CD4-positive, alpha-beta T cell (primary cell): ENCODE data around the gene IL31. TPM values are rescaled to one million over a fixed set of nuclear protein-coding genes. Genes with fewer than 3 reads are reported as not detected.

Source experiments
- ATAC-seq: fragments of 200-7000 bp; cut with Tn5 transposase; one replicate; pipeline ENCODE4 v1.10.0; 2022; ENCODE audit warnings: mild to moderate bottlenecking; ENCODE audit not compliant: poor library complexity
- CTCF ChIA-PET: fragments of 350-600 bp; sonication (Branson Sonifier 250); formaldehyde crosslinking; loops from one replicate; lab custom pipeline; 2021; ENCODE audit warnings: antibody characterized with exemption, inconsistent platforms; lab: Charles Lee
- POLR2A ChIA-PET: fragments of 350-600 bp; sonication (Branson Sonifier 250); formaldehyde crosslinking; loops from one replicate; lab custom pipeline; 2021; ENCODE audit warnings: antibody characterized with exemption, inconsistent platforms; lab: Charles Lee
- DNase-seq, 14 experiments: peaks; one replicate each; pipeline ENCODE4 v3.0.0-alpha.2; 2013 to 2020; ENCODE audit warnings: mixed read lengths in 2 of 14
- H3K27ac ChIP-seq, 2 donors: one replicate each; pipeline versions ENCODE4 v1.5.1 to v1.7.0; 2013; ENCODE audit warnings: low read length in 2 of 2, low read depth in 1 of 2, mild to moderate bottlenecking in 1 of 2
- H3K27me3 ChIP-seq, 2 experiments: 1 replicate in 1 of 2; 2 replicates in 1 of 2; pipeline versions ENCODE4 v1.6.1 to v1.7.0; 2013; ENCODE audit warnings: low read length in 2 of 2, control low read depth in 1 of 2, mild to moderate bottlenecking in 1 of 2, moderate library complexity in 1 of 2; ENCODE audit not compliant: insufficient read depth in 2 of 2, control insufficient read depth in 1 of 2
- H3K36me3 ChIP-seq: one replicate; pipeline ENCODE4 v1.6.1; 2013; ENCODE audit warnings: low read length, control low read depth; ENCODE audit not compliant: insufficient read depth
- H3K4me1 ChIP-seq: one replicate; pipeline ENCODE4 v1.6.1; 2013; ENCODE audit warnings: low read length, control low read depth; ENCODE audit not compliant: insufficient read depth
- H3K4me3 ChIP-seq: one replicate; pipeline ENCODE4 v1.5.1; 2013; ENCODE audit warnings: mild to moderate bottlenecking, low read length, moderate library complexity
- H3K9me3 ChIP-seq, 2 experiments: 1 replicate in 1 of 2; 2 replicates in 1 of 2; pipeline versions ENCODE4 v1.6.1 to v1.7.0; 2013; ENCODE audit warnings: low read length in 2 of 2, mild to moderate bottlenecking in 2 of 2, control low read depth in 1 of 2, moderate library complexity in 1 of 2; ENCODE audit not compliant: control insufficient read depth in 1 of 2, insufficient read depth in 1 of 2
- H3K27ac Mint-ChIP-seq: one replicate; pipeline ENCODE4 v1.8.0; 2020; ENCODE audit warnings: mixed read lengths
- H3K27me3 Mint-ChIP-seq: one replicate; pipeline ENCODE4 v1.8.0; 2021; ENCODE audit warnings: mixed read lengths
- H3K36me3 Mint-ChIP-seq: one replicate; pipeline ENCODE4 v1.8.0; 2021; ENCODE audit warnings: low read depth, mixed read lengths
- H3K4me1 Mint-ChIP-seq: one replicate; pipeline ENCODE4 v1.8.0; 2021; ENCODE audit warnings: low read depth, mixed read lengths
- H3K4me3 Mint-ChIP-seq: one replicate; pipeline ENCODE4 v1.8.0; 2020; ENCODE audit warnings: mild to moderate bottlenecking, mixed read lengths
- H3K9me3 Mint-ChIP-seq: one replicate; pipeline ENCODE4 v1.8.0; 2020; ENCODE audit warnings: mixed read lengths
- CTCF ChIP-seq: fragments of 200-600 bp; IDR thresholded peaks from one replicate; pipeline ENCODE4 v1.8.0; 2022; ENCODE audit warnings: antibody characterized with exemption, mild to moderate bottlenecking
- intact Hi-C, 2 experiments: fragments of 100-400 bp; cut with DNase I in 1 of 2; cut with micrococcal nuclease in 1 of 2; formaldehyde crosslinking; loops; one replicate each; pipeline versions ENCODE4 v1.15.1 to v1.9.0; 2023 to 2025; cut with DNase I, micrococcal nuclease
- total RNA-seq, 174 experiments: library from RNA in 2 of 174; stranded (reverse) in 2 of 174; gene quantifications; one replicate each; pipeline ENCODE4 v1.2.3 and lab custom pipeline; 2021 to 2026

Gene IL31
- total RNA-seq, 2 experiments from 2014 or later, result not detected

- Mint-ChIP-seq H3K27ac (no peak overlapping the region), H3K36me3 (no peaks in the 10 kb centered on the region), H3K27me3 (no peaks in the 10 kb centered on the region), H3K9me3 (no peaks in the 10 kb centered on the region), H3K4me3 (no peak overlapping the region), H3K4me1 (no peaks in the 10 kb centered on the region)
- Histone ChIP-seq H3K27me3 (no peaks in the 10 kb centered on the region), H3K27ac (no peak overlapping the region), H3K4me3 (no peak overlapping the region), H3K36me3 (no peaks in the 10 kb centered on the region), H3K9me3 (no peaks in the 10 kb centered on the region), H3K4me1 (no peaks in the 10 kb centered on the region)
- no peak for ATAC-seq
- no peak for TF ChIP-seq CTCF
- DNase-seq, result no peak
- intact Hi-C loops, result no loop called here
- POLR2A ChIA-PET, result no interaction called here
- CTCF ChIA-PET, result no interaction called here
Observed at GRCh38 chr12:122155705-122156104, 18.3 kb downstream of the IL31 start.

GRCh38 chr12:122152754-122153153 is 21.3 kb downstream of the IL31 start:
- no peaks in the 10 kb centered on the region for H3K27me3 Mint-ChIP-seq
- no peak overlapping the region for H3K4me3 Mint-ChIP-seq
- TF ChIP-seq CTCF, result no peak
- intact Hi-C loops, result no loop called here
- no peaks in the 10 kb centered on the region for H3K27me3 ChIP-seq
- H3K4me3 ChIP-seq, result no peak overlapping the region
- CTCF ChIA-PET, result no interaction called here
- H3K27ac ChIP-seq, result no peak overlapping the region
- POLR2A ChIA-PET, result no interaction called here
- no peaks in the 10 kb centered on the region for H3K9me3 Mint-ChIP-seq
- H3K4me1 Mint-ChIP-seq, result no peaks in the 10 kb centered on the region
- no peak overlapping the region for H3K27ac Mint-ChIP-seq
- ATAC-seq (no peak), DNase-seq (no peak)
- no peaks in the 10 kb centered on the region for H3K36me3 Mint-ChIP-seq
- no peaks in the 10 kb centered on the region for H3K4me1 ChIP-seq
- no peaks in the 10 kb centered on the region for H3K36me3 ChIP-seq
- no peaks in the 10 kb centered on the region for H3K9me3 ChIP-seq

GRCh38 chr12:122150127-122150681 is 23.8 kb downstream of the IL31 start:
- Mint-ChIP-seq H3K4me3 (no peak overlapping the region), H3K9me3 (no peaks in the 10 kb centered on the region), H3K4me1 (no peaks in the 10 kb centered on the region), H3K27me3 (no peaks in the 10 kb centered on the region), H3K27ac (no peak overlapping the region), H3K36me3 (no peaks in the 10 kb centered on the region)
- no peaks in the 10 kb centered on the region for H3K4me1 ChIP-seq
- no peak for TF ChIP-seq CTCF
- H3K4me3 ChIP-seq, result no peak overlapping the region
- H3K27ac ChIP-seq, result no peak overlapping the region
- ATAC-seq (no peak), DNase-seq (no peak)
- CTCF ChIA-PET, result no interaction called here
- no peaks in the 10 kb centered on the region for H3K9me3 ChIP-seq
- H3K27me3 ChIP-seq, result no peaks in the 10 kb centered on the region
- POLR2A ChIA-PET, result no interaction called here
- intact Hi-C loops, result no loop called here
- no peaks in the 10 kb centered on the region for H3K36me3 ChIP-seq
